Renal pelvis (tissue), 3 donors: ENCODE data around the gene FAM47E. TPM values are rescaled to one million over a fixed set of nuclear protein-coding genes. Genes with fewer than 3 reads are reported as not detected.

Experiments
- polyA plus RNA-seq, 3 donors: library from polyadenylated mRNA; unstranded; fragments of 120-200 nt; gene quantifications; one replicate each; pipeline ENCODE4 v1.2.1, GENCODE V29; 2013; ENCODE audit not compliant: insufficient read length in 3 of 3

Gene FAM47E
- polyA plus RNA-seq, 3 donors: 6.6 to 10.4 (median 9.3) TPM

Other genes with a start within 250 kb of the FAM47E start
- not detected for gene CXCL9, start 244.2 kb upstream of the FAM47E start, polyA plus RNA-seq
- gene CXCL10, start 228.2 kb upstream of the FAM47E start, polyA plus RNA-seq: 1 to 10 TPM; 3.6 to 4.7 (median 4.1) TPM
- gene CXCL11, start 215.7 kb upstream of the FAM47E start, polyA plus RNA-seq: under 1 TPM; 0.33 to 0.38 (median 0.33) TPM
- under 1 TPM; 0.27 to 0.86 (median 0.68) TPM for gene ART3, start 177.0 kb upstream of the FAM47E start, polyA plus RNA-seq
- gene NUP54, start 103.3 kb upstream of the FAM47E start, polyA plus RNA-seq: 10 to 100 TPM; 67.3 to 93.6 (median 79.2) TPM
- gene SCARB2, start 37.9 kb upstream of the FAM47E start, polyA plus RNA-seq: 100 to 1,000 TPM; 154 to 171 (median 161) TPM
- 1 to 10 TPM; 1.7 to 2.6 (median 2.0) TPM for gene STBD1, start 55.0 kb downstream of the FAM47E start, polyA plus RNA-seq
- 1 to 10 TPM in 2 of 3 donors, under 1 TPM in 1; 0.56 to 1.1 (median 1.0) TPM for gene CCDC158, start 169.4 kb downstream of the FAM47E start, polyA plus RNA-seq
- gene SHROOM3, start 183.5 kb downstream of the FAM47E start, polyA plus RNA-seq: 10 to 100 TPM; 36.8 to 41.2 (median 37.1) TPM